GM18870 (cell line): ENCODE measurements around the gene RELCH.
A peak's percentile ranks its signal among the peaks of the same experiment; 100 is the strongest.

Experiments used
- ATAC-seq: cut with Tn5 transposase; IDR thresholded peaks from one replicate; pipeline ENCODE4 v1.9.1; 2021; ENCODE audit warnings: moderate library complexity; ENCODE audit not compliant: unreplicated experiment

The RELCH gene

DNA sequence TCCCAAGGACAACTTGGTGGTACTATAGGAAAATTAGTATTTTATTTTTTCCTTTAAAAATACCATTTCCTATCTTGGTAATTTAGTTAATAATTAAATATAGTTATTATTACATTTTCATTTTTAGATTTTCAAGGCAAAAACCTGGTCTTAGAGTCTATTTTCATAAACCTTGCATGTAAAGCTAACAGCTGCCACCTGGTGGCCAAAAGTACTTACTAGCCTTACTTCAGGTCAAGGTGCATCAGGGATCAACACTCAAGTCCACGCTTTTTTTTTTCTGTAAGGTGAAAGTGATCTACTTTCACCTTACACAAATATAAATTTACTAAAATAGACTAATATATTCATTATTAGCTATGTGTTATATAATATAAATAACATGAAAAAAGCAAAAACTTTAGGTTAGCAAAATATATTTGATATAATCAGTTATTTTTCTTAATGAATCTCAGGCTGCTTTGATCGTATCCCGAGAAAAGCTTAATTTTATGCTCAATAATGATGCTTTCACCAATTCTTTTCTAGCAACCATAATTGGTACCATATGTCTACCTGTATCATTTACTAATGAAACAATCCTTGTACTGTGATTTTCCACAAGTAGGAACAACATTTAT is 62.5 kb downstream of the RELCH start:
- ATAC-seq: no peak

DNA sequence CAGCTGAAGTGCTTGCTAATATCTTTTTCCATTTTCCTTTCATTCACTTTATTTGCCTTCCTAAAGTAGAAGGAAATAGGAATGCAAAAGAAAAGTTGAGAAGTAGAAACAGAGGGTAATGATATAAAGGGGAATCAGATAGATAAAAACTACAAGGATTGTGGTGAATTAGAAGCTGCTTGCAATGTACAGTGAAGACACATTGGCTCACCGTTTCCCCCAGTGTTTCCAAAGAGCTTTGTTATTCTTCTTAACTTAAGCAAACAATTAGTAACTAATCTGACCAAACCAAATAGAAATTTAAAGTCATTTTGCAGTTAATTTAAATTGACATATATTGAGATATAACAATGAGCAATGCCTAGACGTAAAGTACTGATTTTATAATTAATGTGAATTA is 63.4 kb downstream of the RELCH start:
- ATAC-seq: no peak

DNA sequence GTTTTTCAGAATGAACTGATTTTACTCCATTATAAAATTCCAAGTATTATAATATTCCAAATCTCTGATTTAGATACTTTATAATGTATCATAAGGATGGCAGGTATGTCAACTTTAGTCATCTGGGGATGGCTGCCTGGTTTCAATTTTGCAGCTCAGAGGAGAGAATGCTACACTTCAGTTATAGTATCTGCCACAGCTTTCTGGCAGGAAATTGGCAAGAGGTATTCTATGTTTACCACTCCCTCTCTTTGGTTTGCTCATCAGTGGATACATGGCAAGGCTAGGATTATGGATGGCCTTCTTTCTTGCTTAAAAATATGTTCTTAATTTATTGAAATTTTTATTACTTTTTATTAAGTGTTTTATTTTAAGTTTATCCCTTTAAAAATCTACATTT is 71.0 kb downstream of the RELCH start:
- ATAC-seq: no peak

DNA sequence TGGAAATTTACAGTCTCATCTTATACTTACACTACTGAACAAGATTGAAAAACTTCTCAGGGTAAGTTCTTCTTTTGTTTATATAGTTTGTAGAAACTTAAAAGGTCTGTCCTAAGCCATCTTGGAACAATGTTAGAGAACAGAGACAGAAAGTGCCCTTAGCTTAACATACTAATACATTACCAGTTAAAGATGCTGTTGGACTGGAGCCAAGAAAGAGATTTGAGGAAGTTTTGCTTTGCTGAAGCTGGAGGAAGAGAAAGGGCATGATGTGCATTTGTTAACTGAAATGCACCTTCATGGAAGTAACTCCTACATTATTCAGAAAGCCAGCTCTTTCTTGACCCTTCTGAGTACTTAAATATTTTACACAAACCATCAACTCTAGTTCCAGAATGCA is 71.6 kb downstream of the RELCH start:
- ATAC-seq: peak; percentile 70

DNA sequence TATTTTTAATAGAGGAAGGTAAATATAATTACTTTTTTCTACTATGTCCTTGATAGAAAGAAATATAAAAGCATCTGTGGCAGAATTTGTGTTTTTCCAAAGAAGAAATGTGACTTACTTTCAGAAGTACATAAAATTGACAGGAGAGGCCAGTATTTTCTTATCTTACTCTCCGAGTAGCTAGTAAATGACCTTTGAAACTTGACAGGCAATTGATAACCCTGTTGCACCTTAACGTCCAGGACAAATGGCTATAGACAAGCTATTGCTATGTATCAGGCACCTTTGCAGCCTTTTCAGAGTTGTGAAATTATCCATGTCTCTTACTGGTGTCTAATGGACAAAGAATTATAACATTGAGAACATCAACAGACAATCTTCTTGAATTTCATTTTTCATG is 75.0 kb downstream of the RELCH start:
- ATAC-seq: no peak

DNA sequence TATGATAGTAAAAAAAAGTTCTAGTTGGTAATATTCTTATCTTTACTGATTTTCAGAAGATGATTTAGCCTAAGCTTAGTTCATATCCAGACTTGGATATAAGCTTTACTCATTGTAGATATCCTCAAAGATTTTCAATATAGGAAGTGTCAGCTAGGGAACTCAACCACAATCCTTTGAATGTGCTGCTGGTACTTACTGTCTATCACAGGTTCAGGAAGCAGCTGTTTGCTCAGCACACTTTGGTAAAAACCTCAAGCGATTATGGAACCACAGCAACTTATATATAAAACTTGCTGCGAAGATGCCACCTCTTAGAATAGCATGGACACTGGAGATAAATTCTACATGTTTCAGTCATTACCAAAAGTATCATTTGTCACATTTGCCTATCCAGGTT is 77.9 kb downstream of the RELCH start:
- no peak for ATAC-seq

DNA sequence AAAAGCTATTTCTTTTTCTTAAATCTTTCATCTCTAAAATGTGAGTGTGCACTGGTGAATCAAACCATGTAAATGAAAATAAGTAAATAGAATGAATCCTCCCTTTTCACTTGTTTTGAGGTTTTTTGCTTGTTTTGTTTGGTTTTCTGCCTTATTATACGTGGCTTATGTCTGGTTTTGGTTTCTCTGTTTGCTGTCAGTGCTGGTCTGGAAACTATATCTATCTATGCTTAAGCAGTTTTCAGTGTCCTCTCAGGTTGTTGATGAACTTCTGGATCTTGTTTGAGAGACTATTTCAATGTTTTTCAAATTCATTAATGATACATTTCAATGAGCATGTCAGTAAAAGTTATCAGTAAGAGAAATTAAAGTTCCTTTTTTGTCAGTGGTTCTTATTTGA is 90.0 kb downstream of the RELCH start:
- no peak for ATAC-seq

DNA sequence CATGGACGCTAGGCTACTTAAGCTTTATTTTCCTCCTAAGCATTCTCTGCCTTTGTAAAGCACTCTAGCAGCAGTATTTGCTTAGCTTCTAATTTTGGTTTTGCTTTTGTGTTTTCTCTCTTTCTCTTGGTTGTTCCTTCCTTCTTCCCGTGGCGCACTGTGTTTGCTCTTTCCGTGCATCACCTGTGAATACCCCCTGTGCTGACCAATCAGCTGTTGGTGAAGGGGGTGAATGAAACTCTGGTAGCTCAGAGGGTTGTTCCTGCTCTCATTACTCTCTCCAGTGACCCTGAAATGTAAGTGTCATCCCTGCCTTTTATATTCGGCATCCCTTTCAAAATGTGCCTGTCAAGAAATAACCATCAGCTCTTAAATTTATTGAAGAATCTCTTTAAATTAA is 92.5 kb downstream of the RELCH start:
- no peak for ATAC-seq

DNA sequence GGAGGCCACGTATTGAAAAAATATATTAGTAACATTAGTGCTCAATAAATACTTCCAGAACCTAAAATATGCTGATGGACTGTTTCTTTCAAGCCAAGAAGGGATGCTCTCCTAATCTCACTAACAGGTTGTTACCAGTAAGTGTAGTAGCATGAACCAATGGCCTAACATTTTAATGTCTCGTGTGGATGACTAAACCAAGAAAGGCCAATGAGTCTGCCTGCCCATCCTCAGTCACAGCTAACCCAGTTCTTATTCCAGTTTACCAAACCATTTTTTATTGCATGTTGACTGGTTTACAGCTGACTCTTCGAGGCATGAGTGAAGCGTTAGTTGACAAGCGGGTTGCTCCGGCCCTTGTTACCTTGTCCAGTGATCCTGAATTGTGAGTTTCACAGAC is 93.0 kb downstream of the RELCH start:
- no peak for ATAC-seq

DNA sequence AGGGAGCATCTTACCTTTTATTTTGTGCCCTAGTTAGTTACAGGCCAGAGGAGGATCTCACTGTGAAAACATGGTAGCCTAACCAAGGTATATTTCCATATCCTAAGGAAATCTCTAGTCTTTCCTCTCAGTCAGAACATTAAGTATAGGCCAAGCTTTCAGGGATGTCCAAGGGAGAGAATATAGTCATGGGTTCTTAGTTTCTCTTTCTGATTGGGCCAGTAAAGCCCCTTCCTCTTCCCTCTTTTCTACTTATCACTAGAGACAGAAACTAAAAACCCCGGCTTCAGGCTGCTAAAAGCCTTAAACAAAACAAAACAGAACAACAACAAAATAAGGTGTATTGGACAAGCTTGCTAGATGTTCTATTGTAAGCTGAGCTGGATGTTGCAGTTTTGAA is 93.7 kb downstream of the RELCH start:
- no peak for ATAC-seq

DNA sequence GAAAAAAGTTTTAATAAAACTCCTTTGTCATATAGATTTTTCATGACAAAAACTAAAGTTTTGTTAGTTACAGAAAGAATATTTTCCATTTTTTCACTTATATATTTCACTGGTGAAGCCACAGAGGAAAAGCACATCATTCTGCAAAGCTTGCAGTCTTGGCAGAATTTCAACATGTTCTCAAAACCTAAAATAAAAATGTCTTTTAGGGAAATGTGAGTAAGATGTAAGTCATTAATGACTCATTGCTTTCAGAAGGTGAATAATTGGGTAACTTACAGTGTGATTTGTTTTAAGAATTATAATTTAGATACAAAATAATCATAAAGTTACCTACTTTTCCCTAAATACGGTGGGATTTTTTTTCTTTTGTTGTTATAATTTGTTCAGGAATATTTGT is 94.6 kb downstream of the RELCH start:
- ATAC-seq: no peak

DNA sequence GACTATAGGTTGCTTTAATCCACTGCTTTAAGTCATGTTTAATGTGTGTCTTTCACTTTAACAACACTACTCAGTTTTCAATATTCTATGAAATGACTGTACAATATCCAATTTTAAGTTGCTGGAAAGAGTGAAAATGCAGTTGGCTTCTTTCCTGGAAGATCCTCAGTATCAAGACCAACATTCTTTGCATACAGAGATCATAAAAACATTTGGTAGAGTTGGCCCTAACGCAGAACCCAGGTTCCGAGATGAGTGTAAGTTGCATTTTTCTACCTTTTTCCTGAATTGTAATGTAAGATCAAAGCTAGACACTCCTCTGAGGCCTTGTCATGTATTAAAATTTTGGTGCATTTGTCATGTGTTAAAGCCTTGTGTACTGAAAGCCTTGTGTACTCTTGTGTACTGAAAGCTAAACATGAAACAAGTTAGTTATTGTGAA is 95.2 kb downstream of the RELCH start:
- ATAC-seq: no peak

DNA sequence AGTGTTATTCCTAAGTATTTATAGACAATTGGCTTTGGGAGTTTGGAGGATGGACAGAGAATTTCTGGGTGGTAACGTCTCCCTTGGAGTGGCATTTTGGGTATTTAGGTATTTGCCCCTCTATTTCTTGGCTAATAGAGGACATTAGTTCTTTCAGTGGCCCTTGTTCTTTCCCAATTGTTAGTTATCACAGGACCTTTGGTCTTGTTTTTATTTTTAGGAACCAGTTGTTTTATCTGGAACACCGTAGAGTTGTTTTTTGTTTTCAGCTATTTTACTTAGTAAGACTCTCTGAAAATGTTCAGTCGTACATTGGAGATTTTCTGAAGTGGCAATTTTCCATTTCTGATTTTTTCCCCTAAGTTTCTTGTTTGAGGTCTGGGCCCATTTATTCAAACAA is 97.6 kb downstream of the RELCH start:
- no peak for ATAC-seq

DNA sequence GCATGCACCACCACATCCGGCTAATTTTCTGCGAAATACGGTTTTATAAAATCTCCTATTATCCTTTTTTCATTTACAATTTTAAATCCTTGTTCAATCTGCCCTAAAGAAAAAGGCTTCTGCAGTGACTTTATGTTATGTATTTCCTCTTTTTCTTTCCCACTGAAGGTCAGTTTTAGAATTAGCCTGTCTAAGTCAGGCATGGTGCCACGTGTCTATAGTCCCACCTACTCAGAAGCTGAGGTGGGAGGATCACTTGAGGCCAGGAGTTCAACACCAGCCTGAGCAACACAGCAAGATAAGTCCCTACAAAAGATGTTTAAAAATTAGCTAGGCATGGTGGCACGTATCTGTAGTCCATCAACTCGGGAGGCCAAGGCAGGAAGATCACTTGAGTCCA is 98.2 kb downstream of the RELCH start:
- ATAC-seq: no peak

DNA sequence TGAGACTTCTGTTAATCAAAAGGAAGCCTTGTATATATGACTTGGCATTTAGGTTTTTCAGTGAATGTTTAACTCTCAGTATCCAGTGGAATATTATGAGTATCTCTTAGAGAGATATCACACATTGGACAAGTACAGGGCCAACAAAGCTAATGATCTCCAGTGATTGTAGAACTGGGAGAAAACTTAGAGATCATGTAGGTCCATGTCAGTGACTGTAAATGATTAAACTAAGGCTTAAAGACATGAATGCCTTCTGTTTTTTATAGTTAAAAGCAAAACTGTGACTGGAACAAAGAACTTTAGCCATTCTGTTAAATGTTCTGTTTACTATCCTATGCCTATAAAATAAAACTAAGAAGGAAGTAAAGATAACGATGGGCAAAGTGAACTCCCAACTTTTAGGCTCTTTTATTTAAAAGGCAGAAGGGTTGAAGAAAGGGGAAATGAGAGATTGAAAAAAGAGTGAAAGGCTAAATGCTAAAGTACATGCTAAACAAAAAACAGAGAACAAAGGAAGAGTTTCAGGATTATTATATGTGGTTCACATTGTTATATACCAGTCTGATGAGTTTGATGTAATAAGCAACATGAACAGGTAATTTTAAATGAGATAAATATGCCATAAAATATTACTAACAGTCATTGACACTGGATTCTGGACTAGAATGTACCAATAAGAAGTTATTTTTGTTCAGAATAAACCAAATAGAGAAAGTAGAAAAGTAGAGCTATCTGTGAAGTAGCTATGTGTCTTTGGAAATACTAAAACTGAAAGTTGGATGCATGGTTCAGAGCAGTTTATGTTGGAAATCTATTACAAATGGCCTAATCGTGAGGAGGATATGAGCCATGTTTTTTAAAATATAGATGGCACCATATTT is 101.0 kb downstream of the RELCH start:
- ATAC-seq: peak; percentile 30

DNA sequence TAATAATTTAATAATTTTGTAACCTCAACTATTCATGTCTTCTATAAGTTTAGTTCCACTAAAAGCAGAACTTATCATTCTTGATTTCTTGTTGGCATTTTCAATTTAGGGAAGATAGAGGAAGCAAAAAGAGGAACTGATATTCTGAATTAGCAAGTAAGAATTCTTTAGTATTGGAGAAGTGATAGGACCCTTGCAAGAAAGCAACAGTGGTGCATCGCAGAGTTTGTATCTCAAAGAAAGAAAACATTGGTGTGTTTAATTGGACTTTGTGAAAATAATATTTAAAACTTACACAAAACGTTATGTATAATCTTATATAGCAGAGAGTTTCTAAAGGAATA is 101.6 kb downstream of the RELCH start:
- peak; percentile 40 for ATAC-seq

DNA sequence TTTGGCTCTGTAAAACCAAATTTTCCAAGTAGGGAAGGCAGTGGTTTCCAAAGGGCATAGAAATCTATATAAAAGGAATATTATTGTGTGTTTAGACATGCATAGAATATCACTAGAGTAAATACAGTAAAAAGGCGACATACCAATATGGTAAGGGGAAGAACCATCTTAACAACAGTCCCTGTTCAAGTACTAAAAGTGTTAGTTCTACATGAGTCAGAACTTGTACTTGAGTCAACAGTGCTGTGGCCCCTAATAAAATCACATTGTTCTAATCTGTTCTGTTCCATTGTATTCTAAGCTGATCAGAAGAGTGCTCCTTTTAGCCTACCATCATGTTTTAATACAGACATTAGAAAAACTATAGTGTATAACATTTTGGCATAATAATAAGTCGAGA is 102.0 kb downstream of the RELCH start:
- ATAC-seq: peak; percentile 70

DNA sequence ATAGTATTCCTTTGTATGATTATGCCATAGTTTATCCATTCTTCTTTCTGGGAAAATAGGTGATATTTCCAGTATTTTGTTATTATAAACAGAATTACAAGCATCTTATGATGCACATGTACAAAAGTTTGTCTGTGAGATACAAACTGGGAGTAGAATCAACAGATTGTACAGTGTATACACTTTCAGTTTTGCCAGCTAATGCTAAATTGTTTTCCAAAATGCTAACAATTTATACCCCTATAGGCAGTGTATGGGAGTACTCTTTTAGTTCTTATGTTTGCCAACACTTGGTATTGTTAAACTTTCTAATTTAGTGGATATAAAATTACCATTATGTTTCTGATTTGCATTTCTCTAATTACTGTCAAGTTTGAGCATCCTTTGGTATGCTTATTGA is 107.0 kb downstream of the RELCH start:
- no peak for ATAC-seq

DNA sequence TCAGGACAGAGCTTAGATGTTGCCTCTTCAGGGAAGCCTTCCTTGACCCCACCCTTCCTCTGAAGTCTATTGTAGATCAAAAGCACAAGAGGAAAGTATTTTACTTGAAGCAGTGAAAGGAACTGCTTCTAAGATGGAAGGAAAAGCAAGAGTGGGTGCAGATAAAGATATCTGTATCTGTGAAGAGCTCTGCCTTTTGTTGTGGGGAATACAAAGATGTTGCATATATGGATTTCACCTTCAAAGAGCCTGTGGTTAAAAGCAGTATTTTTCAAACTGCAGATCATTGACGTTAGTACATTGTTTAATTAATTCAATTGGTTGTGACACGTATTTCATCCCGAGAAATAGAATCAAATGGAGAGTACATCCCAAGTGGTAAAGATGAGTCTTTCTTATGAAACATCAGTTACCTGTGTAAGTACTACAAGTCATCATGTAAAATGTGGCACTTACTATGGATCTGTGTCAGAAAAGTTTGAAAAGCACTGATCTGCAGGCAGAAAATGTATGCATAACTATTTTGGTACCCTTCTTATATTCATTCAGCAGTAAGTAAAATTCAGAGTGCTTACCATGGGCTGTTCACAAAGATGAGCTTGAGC is 113.4 kb downstream of the RELCH start:
- no peak for ATAC-seq

DNA sequence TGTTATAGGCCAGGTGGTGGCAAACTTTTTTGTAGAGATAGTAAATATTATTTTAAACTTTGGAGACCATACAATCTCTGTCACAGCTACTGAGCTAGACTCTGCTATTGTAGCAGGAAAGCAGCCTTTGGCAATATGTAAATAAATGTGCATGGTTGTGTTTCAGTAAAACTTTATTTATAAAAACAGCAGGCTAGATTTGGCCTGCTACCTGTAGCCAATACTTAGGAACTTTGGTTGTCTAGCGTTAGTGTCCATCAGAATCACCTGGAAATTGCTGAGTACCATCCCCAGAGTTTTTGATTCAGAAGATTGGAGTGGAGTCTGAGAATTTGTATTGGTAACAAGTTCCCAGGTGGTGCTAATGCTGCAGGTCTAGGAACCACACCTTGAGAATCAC is 114.3 kb downstream of the RELCH start:
- ATAC-seq: no peak

DNA sequence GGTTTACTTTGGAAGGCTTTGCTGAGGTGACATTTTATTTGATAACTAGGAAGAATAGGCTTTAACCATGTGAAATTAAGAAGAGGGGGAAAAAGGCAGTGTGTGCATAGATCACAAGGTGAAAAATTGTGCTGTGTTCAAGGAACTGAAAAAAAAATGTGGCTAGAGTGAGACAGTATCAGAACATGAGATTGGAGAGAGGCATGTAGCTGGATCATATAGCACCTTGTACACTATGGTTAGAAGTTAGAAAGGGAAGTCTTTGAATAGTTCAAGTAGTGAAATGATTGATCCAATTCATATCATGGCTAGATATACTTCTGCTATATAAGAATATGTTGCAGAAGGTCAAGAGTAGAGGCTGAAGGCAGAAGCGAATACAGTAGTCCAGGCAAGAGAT is 125.8 kb downstream of the RELCH start:
- no peak for ATAC-seq
